K562 (cell line): ENCODE results near the gene VAPB. TPM values are rescaled to one million over a fixed set of nuclear protein-coding genes. Genes with fewer than 3 reads are reported as not detected.
A peak's percentile ranks its signal among the peaks of the same experiment; 100 is the strongest.

Experiments used
- ARHGAP35 ChIP-seq: fragments of 450-650 bp; IDR thresholded peaks from 2 replicates; pipeline ENCODE4 v1.6.1; 2018; ENCODE audit not compliant: partially characterized antibody
- BACH1 ChIP-seq: fragments of 200-800 bp; sonication (Bioruptor generic); IDR thresholded peaks from 2 replicates; pipeline ENCODE4 v1.6.1; 2016; ENCODE audit warnings: missing genetic modification characterization, missing compliant biosample characterization
- CHAMP1 ChIP-seq: fragments of 450-650 bp; IDR thresholded peaks from 2 replicates; pipeline ENCODE4 v1.6.1; 2016; ENCODE audit warnings: mild to moderate bottlenecking
- FUS ChIP-seq: fragments of 200-400 bp; formaldehyde crosslinking; optimal IDR thresholded peaks from 2 replicates; pipeline ENCODE3; 2017; ENCODE audit warnings: low read depth, low read length
- MAFF ChIP-seq: IDR thresholded peaks from 2 replicates; pipeline ENCODE4 v1.6.1; 2012; ENCODE audit warnings: low read length, improper control_type of control experiment
- MEIS2 ChIP-seq: fragments of 450-650 bp; IDR thresholded peaks from 2 replicates; pipeline ENCODE4 v1.6.1; 2014; ENCODE audit warnings: mild to moderate bottlenecking; ENCODE audit not compliant: partially characterized antibody
- RCOR1 ChIP-seq, 2 experiments: IDR thresholded peaks; 2 replicates each; pipeline ENCODE4 v1.6.1; 2012; ENCODE audit warnings: low read depth in 2 of 2, low read length in 2 of 2, borderline replicate concordance in 1 of 2, improper control_type of control experiment in 1 of 2
- SMARCA4 ChIP-seq: fragments of 450-650 bp; IDR thresholded peaks from 2 replicates; pipeline ENCODE4 v1.6.1; 2016
- SMARCE1 ChIP-seq: fragments of 450-650 bp; IDR thresholded peaks from 2 replicates; pipeline ENCODE4 v1.7.1; 2016; ENCODE audit warnings: mild to moderate bottlenecking
- SREBF1 ChIP-seq: fragments of 150-350 bp; IDR thresholded peaks from 2 replicates; pipeline ENCODE4 v1.6.1; 2014; ENCODE audit warnings: antibody characterized with exemption, low read depth, low read length, borderline replicate concordance
- TEAD4 ChIP-seq, 2 experiments: sonication (generic) in 1 of 2; formaldehyde crosslinking in 1 of 2; IDR thresholded peaks; 2 replicates each; pipeline versions ENCODE4 v1.6.1 to v1.8.0; 2012 to 2022; ENCODE audit warnings: borderline replicate concordance in 1 of 2, inconsistent platforms in 1 of 2, low read length in 1 of 2, mild to moderate bottlenecking in 1 of 2, missing genetic modification reagents in 1 of 2
- ZNF384 ChIP-seq: IDR thresholded peaks from 2 replicates; pipeline ENCODE4 v1.6.1; 2012; ENCODE audit warnings: low read depth, low read length, improper control_type of control experiment
- ZNF717 ChIP-seq: fragments of 250-450 bp; sonication (Bioruptor Pico); IDR thresholded peaks from 2 replicates; pipeline ENCODE4 v1.5.0; 2021
- polyA plus RNA-seq, 8 experiments: library from polyadenylated mRNA; depleted of rRNA in 4 of 8; stranded (reverse) in 5 of 8; unstranded in 3 of 8; fragments of >200 nt; fragmentation: Nextera tagmentation in 2 of 8; fragmentation: Illumina TruSeq in 1 of 8; extraction: Ambion mirVana in 2 of 8; extraction: Trizol in 1 of 8; gene quantifications; 2 replicates each; pipeline versions ENCODE4 v1.2.1 to v1.2.3, GENCODE V29; 2011 to 2014; ENCODE audit warnings: inconsistent platforms in 1 of 8, missing spikeins in 1 of 8
- total RNA-seq, 7 experiments: library from RNA; depleted of rRNA in 6 of 7; stranded (reverse); fragments of >200 nt in 6 of 7; fragmentation: Illumina TruSeq in 2 of 7; extraction: Trizol in 2 of 7; gene quantifications; 2 replicates each; pipeline versions ENCODE4 v1.2.1 to v1.2.3, GENCODE V29; 2011 to 2021; ENCODE audit warnings: low replicate concordance in 1 of 7

Gene VAPB
- total and polyA plus RNA-seq, 9 of the 15 experiments (the other 6 are each of a cell fraction or from before 2014, with no cell fraction given), result 3.4 to 51.0 (median 27.9) TPM

- TF ChIP-seq ZNF384 (peak; percentile 97), ARHGAP35 (no peak), SMARCA4 (peak; percentile 64; the same call in 1 of the 2 replicates), CHAMP1 (0 out of 2 replicates have a peak, but pooled peaks have one; percentile 36), ZNF717 (no peak), FUS (no peak), MAFF (peak; percentile 60; the same call in 1 of the 2 replicates), SREBF1 (no peak), SMARCE1 (0 out of 2 replicates have a peak, but pooled peaks have one; percentile 19), MEIS2 (peak; percentile 93), TEAD4 (IDR thresholded peaks at IDR 0.05; ENCODE audit: low read length) (no peak), TEAD4 (CRISPR knock-in tag; IDR thresholded peaks at IDR 0.05; ENCODE audit: borderline replicate concordance) (no peak), BACH1 (tag) (peak; percentile 59; the same call in 1 of the 2 replicates), RCOR1 (IDR thresholded peaks at IDR 0.05; ENCODE audit: borderline replicate concordance in 1 of 2, low read depth in 2 of 2, low read length in 2 of 2) (no peak)
Measured at GRCh38 chr20:58407201-58407873, 18.3 kb downstream of the VAPB start (continued).
